Left renal pelvis (tissue), 4 donors: ENCODE results near the gene MAPKAPK2. TPM values are rescaled to one million over a fixed set of nuclear protein-coding genes. Genes with fewer than 3 reads are reported as not detected.
"Not testable (repeated sequence)": the region's sequence is repeated elsewhere in the genome, so short reads cannot be mapped to it uniquely, and the experiment has no call there.

ENCODE experiments used
- DNase-seq, 4 donors: peaks; one replicate each; pipeline ENCODE4 v3.0.0-alpha.2; 2013; ENCODE audit warnings: low read depth in 4 of 4, low spot score in 3 of 4
- polyA plus RNA-seq, 4 donors: library from polyadenylated mRNA; unstranded; fragments of 120-200 nt; gene quantifications; one replicate each; pipeline ENCODE4 v1.2.1, GENCODE V29; 2013; ENCODE audit not compliant: insufficient read length in 4 of 4

Gene MAPKAPK2
- polyA plus RNA-seq, 4 donors, result 50.3 to 81.1 (median 75.9) TPM

DNA sequence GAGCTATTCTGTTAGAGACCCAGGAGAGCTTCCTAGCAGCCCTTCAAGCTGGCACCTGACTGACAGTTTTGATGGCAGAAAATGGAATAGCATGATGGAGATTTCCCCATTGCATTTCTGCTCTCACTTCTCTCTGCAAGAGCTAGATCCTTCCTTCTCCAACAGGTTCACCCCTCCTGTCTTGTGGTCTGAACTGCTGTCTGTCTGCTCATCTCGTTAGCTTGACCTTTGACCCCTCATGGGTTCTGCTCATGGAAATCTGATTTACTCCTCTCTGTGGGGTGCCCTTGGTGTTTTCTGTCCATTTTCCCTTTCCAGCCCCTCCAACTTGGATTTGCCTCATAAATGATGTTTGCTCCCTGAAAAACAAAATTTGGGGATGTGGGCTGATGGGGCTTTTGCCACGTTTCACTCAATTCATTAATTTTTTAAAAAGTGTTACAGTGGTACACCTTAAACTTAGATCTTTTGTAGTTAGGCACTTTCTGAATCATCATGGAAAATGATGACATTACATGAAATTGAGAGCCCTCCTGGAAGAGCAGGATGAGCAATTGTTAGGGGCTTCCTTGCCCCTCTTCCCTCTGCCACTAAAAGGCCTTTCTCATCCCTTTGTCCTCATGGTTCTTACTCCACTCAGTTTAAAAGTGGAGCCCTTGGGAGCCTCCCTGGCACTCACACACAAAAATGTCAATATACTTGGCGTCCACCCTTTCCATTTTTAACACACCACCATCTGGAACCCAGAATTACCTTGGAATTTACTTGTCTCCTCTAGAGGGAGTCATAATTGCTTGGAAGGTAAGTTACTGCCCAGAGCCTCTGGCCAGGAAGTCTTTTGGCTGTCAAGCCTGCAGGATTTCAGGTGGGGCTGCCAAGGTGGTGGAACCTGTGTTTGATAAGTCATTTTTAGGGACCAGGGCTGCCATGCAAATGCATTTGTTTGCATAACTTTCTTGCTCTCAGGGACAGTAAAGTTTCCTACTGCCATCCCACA lies 54.0 kb downstream of the MAPKAPK2 start:
- DNase-seq, result no peak

DNA sequence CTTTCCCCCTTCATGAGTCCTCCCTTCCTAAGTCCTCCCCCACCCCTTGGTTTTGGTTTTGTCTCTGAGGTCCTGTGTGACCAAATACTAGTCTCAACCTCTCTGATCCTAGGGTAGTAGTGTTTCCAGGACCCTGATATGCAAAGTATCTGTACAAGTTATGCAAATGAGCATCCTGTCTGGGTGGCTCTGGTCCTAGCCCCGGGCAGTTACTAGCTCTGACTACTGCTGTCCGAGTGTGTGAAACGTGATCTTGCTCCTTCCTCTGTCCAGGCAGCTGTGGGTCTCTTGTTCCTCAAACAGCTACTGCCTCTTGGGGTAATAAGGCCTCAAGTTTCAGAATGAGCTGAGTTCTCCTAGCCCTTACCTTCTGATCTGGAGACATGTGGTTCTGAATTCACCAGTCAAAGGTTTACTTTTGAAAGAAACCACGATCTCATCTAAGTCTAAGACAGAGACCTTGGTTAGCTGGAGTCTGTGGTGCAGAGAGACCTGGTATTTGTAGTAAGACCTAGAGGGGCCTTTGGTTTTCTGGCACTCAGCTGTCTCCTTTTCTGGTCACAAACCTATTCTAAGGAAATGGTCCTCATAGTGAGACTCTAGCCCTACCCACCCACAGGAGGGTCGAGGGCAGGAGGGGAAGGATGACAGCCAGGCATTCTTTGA lies 54.8 kb downstream of the MAPKAPK2 start:
- no peak for DNase-seq

DNA sequence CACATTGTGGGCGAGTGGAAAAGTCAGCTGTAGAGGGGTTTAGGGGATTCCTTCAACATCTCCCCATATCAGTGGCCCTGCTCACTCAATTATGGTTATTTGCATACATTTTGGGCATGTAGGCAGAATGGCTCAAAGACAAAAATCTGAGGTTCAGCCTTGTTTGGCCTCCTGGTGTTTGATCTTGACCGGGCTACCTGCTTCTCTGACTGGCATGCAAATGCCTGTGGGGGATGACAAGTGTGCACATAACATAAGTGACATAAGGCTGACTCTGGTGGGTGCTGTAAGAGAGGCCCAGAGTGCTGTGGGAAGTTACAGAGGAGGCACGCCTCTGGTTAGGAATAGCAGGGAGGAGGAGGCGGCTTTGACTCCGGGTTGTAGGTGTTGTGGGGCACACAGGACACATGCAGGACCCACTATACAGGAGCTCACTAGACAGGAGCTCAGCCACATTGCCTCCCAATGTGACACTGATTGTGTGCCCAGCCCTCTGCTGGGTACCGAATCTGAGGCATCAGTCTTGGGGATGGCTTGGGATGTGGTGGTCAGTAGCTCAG lies 56.5 kb downstream of the MAPKAPK2 start:
- DNase-seq, result no peak

DNA sequence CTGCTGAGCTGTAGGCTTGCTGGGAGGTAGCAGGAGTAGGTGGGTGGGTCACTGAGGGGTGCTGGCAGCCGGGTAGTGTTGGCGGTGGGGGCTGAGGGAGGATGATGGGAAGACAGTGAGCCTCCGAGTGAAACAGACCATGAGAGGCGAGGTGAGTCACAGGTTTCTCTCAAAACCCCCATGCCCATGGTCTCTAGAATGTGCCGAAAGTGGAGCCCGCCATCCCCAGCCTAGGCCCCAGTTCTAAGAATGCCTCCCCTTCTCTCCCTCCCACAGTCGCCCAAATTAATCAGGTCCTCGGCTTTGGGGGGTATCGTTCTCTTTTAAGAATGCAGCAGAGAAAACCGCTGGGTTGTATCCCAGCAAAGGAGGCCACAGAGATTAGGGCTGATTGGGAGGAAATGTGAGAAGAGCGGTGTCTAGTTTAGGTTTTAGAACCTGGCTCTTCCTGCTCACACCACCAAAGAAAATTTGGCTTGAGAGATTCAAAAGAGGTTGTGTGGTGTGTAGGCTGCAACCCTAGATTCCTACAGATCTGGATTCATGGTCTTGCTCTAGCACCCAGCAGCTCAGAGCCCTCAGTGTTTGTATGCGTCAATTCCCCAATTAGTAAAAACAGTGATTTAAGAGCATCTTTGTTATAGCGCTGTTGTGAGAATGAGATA lies 58.1 kb downstream of the MAPKAPK2 start:
- DNase-seq, result no peak

DNA sequence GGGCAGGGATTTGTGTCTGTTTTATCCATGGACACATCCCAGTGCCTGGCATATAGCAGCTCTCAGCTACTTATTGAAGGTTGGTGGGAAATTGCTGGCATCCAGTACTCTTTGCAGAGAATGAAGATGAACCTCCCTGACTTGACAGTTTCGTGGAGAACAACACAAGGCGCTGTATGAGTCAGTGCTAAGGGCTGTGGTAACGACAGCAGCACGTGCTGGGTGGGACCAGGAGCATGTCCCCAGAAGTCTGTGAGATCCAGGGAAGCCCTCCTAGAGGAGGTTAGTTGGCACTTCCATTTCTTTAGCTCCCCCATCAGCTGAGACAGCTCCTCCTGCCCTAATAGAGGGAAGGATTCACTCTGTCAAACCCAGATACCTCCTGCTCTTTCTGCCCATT lies 60.0 kb downstream of the MAPKAPK2 start:
- DNase-seq, result no peak

DNA sequence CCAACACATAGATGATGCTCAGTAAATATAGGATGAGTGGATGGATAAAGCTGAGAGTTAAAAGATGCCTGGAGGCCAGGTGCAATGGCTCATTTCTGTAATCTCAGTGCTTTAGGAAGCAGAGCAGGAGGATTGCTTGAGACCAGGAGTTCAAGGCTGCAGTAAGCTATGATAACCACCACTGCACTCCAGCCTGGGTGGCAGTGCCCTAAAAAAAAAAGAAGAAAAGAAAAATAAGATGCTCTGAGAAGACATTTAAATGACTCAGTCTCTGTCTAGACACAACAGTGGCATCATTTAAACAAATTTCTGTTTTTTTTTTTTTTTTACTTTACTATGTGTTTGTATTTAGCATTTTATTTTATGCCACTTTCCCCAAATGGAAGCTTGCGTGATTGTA lies 60.6 kb downstream of the MAPKAPK2 start:
- no peak for DNase-seq

DNA sequence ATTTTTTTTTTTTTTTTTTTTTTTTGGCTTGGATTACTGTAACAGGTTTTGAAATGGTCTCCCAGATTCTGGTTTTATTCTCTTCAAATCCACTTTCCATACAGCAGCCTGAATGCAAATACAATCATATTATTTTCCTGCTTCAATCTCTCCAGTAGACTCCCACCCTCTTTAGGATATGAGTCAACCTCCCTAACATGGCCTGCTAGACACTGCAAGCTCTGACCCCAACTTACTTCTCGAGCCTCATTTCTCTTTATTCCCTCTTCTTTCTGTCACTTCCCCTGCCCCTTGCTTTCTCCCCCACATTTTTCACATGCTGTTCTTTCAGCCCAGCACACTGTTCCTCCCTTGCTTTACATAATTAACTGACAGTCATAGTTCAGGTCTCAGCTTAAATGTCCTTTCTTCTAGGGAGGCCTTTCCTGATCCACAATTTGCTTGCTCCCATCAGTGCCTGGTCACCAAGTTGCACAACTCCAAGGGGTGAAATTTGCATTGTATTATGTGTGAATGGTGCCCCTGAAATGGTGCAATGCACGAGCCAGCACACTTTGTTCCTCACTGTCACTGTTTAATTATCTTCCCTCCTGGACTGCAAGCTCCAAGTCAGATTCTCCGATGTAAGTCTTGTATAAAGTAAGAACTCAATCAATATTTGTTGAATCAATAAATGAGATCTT lies 63.8 kb downstream of the MAPKAPK2 start:
- DNase-seq, result no peak

DNA sequence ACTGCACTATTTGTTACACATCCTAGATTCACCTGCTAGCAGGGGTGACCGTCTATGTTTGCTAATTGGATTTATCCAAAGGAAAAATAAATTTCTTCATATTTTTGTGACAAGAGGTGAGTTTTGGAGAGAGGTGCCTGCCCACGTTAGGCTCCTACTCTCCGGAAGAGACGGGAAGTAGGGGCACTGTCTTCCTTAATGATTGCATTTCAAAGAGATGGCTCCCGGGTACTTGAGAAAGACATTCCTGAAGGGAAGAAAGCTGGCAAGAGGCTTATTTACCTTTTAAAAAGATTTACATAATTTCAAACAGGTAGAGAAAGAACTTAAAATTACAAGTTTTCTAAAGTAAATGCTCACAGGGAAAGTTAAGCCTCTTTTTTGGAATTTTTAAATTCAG lies 67.2 kb downstream of the MAPKAPK2 start:
- DNase-seq, result no peak

DNA sequence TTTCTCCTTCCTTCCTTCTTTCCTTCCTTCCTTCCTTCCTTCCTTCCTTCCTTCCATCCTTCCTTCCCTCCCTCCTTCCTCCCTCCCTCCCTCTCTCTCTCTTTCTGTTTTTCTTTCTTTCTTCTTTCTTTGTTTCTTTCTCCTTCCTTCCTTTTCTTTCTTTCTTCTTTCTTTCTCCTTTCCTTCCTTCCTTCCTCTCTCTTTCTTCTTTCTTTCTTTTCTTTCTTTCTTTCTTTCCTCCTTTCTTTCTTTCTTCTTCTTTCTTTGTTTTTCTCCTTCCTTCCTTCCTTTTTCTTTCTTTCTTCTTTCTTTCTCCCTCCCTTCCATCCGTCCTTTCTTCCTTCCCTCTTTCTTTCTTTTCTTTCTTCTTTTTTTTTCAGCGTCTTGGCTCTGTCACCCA lies 67.8 kb downstream of the MAPKAPK2 start:
- no peak for DNase-seq

DNA sequence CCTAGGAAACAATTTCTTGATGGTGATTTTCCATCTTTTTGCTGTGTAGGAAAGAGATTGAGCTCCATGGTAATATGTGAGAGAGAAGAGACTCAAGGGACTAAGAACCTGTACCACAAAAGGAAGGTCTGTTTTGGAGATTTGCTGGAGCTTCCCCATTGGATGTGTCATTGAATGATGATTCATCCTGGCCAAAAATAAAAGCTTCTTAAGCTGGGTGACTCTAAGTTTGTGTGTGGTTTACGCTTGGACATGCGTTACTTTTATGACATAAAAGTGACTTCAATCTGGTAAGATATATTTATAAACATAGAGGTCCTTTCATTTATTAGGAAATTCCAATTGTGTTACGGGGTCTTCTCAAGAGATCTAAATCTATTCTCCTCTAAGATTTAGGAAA lies 68.4 kb downstream of the MAPKAPK2 start:
- no peak for DNase-seq

DNA sequence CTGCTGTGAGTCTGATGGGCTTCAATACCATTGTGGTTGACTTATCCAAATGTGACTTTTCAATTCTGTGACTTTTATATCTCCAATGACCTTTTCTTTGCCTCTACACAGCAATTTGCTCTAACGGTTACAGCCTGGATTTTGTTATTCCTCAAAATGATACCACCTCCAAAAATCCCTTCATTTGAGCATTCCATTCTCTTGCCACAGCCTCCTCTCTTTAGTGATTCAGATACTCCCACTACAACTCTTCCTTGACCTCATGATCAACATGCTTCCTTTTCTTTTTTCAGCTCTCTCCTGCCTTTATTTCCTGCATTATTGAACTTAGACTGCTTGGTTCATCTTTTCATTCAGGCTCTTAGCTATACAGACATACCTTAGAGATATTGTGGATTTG lies 69.3 kb downstream of the MAPKAPK2 start:
- DNase-seq, result no peak

DNA sequence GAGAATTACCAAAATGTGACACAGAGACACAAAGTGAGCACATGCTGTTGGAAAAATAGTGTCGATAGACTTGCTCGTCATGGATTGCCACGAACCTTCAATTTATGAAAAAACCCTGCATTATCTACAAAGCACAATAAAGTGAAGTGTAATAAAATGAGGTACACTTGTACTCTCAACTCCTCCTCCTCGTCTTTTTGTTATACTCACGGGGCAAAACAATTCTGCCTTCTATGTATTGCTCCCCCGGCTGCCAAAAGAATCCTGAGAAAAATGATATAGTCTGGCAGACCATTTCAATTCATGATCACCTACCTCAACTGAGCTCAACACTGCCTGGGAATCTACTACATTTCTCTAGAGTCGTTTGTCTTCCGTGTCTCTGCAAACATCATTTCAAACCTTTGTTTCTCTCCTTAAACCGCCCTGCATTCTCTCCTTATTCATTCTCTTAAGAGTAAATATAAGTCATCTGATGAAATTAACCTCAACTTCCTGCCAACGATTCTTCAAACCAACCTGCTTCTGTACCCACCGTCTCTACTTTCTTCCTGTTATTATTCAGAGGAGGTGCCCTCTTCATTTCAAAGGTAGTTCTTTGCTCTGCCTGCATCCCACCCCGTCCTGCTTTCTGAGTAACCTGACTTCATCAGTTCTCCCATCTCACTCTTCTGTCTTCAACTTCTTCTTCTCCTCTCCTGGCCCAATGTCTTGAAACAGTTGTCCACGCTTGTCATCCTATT lies 73.0 kb downstream of the MAPKAPK2 start:
- DNase-seq, result no peak

DNA sequence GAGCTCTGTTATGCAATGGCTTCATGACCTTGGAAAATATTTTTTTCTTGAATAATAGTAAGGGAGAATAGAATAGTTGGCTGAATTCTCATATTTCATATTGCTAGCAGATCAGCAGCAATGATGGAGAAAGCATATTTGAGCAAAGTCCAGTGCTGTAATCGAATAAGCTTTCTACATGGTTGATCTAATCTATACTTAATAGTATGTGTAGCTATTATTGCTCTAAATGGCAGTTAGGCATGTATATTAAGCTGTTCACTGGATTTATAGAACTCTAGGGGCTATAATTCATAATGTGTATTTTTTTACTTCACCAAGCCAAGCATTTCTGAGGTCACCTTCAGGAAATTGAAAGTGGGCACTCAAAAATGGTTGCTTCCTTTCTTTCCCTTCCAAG lies 75.9 kb downstream of the MAPKAPK2 start:
- DNase-seq, result no peak

DNA sequence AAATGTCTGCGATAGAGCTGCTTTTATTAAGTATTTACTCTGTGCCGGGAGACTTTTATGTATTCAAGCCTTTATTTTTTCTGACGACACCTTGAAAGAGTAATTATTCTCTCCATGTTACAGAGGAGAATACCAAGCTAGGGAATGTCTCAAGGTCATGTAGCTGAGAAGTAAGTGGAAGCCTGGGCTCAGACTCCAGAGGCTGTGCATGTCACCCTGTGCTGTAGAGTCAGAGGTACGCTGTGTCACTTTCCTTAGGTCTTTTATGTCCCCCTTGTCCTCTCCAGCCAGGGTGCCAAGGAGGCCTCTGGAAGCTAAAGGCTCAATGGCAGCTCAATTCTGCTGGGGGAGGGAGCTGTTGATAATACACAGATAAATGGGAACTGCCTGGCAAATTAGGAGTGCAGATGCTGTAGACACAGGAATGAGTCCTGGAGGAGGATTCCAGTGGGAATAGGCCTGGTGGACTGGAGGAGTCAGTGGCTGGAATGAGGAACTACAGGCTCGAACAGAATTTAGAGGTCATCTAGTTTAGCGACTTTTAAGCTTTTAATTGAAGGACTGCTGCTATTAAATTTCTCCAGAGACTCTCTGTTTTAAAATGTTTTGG lies 76.6 kb downstream of the MAPKAPK2 start:
- DNase-seq, result no peak

DNA sequence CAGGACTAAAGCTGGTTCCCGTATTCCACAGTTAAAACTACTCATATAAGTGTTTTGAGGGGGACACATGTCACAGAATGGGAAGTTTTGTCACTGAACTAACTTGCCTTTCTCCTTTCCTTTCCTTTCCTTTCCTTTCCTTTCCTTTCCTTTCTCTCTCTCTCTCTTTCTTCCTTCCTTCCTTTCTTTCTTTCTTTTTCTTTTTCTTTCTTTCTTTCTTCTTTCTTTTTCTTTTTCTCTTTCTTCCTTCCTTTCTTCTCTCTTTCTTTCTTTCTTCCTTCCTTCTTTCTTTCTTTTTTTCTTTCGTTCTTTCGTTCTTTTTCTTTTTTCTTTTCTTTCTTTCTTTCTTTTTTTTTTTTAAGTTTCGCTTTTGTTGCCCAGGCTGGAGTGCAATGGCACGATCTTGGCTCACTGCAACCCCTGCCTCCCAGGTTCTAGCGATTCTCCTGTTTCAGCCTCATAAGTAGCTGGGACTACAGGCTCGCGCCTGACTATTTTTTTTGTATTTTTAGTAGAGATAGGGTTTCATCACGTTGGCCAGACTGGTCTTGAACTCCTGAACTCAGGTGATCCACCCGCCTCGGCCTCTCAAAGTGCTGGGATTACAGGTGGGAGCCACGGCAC lies 78.1 kb downstream of the MAPKAPK2 start:
- not testable (repeated sequence) for DNase-seq

DNA sequence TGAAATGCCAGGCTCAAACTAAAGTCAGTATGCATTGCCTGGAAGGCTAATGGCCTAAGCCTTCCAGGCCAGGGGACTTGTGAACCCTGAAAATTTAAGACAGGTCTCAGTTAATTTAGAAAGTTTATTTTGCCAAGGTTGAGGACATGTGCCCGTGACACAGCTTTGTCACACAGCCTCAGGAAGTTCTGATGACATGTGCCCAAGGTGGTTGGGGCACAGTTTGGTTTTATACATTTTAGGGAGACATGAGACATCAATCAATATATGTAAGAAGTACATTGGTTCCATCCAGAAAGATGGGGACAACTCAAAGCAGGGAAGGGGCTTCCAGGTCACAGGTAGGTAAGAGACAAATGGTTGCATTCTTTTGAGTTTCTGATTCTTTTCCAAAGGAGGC lies 81.1 kb downstream of the MAPKAPK2 start:
- not testable (repeated sequence) for DNase-seq

DNA sequence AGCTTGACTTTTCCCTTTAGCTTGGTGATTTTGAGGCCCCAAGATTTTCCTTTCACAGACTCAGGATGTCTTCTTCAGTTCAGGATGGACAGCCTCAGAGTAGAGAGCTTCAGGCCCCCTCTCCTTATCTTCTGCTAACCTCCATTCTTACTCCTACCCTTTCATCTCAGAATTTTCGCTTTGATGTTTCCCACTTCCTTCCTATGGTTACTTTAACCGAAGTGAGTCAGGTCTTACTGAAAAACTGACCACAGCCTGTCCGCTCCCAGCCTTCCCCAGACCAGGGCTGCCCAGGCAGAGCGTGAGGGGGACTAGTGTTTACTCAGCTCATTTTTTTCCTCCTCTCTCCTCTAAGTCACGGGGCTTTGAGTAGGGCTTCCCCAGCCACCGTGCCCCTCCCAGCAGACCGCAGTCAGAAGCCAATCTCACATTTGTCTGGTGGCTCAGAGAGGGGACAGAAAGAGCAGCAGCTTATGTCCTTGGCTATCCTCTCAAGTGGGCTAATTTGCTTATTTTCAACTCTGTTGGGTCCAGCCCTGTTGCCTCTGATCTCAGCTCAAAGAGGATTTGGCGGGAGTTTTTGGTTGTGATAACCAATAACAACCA lies 81.6 kb downstream of the MAPKAPK2 start:
- DNase-seq, result no peak

DNA sequence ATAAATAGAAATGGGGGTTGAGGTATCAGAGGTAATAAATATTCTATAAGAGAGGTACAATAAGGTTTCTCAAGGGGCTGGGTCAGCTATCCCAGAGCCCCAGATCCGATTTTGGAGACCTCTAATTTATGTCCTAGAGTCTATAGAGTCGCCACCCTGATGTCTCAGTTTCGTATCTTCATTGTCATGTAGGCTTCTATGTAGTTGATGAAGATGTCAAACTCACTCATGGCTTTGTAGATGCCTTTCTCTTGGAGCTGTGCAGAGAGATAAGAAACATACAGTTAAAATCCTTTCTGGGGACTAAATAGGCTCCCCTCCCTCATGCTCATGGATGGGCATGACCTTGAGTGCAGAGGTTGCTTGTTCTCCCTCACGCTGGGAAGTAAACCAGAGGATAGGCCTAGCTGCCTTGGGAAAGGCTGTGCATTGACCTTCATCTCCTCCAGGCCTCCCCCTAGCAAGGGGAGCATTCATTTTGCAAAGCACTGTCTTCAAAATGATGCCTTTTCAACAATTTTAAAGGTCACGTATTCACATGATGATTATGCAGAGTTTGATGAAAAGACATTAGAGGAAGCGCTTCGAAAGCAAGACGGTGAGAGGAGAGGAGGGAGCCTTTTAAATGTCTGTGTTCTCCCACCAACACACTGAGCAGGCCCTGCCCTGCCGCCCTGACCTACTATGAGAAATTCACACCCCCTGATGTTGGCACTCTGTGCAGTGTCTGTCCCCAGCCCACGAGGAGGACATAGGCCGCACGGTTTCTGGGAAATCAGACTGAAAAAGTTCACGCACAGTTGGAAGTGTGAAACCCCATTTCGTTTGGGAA lies 84.0 kb downstream of the MAPKAPK2 start:
- DNase-seq, result no peak
